Bronchial epithelial cell (primary cell): Measurements from ENCODE around the gene HERC4. TPM values are rescaled to one million over a fixed set of nuclear protein-coding genes. Genes with fewer than 3 reads are reported as not detected.

Experiments used
- DNase-seq: peaks from one replicate; pipeline ENCODE4 v3.0.0-alpha.2; 2010; ENCODE audit warnings: low read depth
- FAIRE-seq: peaks from 2 replicates; lab custom pipeline; 2011; peaks lifted over from hg19 to GRCh38; lab: Jason Lieb, UNC
- H3K27me3 ChIP-seq: 2 replicates; pipeline ENCODE4 v1.5.1; 2011; ENCODE audit warnings: low read length; ENCODE audit not compliant: control insufficient read depth, insufficient read depth
- H3K36me3 ChIP-seq: 2 replicates; pipeline ENCODE4 v1.5.1; 2011; ENCODE audit warnings: low read length; ENCODE audit not compliant: control insufficient read depth, insufficient read depth
- H3K4me3 ChIP-seq: 2 replicates; pipeline ENCODE4 v1.5.1; 2011; ENCODE audit warnings: mild to moderate bottlenecking, low read depth, low read length, control low read depth
- total RNA-seq: library from RNA; depleted of rRNA; stranded (reverse); fragments of >200 nt; gene quantifications from 2 replicates; pipeline ENCODE4 v1.2.1, GENCODE V29; 2014
- TF ChIP-seq, protein P1 (sequence below): IDR thresholded peaks from 2 replicates; pipeline ENCODE4 v1.5.1; 2011; ENCODE audit warnings: mild to moderate bottlenecking, moderate library complexity, low read length, control low read depth, inconsistent platforms; ENCODE audit not compliant: insufficient read depth, severe bottlenecking

The HERC4 gene
- total RNA-seq, 1 donor from 2014 or later: 37.9 TPM

DNA sequence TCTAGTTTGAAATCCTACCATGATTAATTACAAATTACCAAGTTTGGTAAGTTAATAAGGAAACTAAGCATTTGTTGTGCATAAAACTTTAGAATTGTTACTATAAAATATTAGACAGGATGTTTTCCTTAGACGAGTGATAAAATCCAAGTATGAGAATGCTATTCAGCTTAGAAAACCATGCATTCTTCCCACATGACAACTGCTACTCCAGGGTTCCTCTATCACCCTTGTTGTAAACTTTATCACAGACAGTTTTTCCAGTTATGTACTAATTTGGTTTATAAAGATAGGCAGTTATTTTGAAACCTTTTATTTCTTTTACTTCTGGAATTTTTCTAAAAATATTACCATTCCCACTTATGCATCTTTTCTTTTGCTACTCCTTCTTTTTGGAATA lies 138.7 kb downstream of the HERC4 start:
- peaks cover 2% of the 10 kb centered on the region for H3K36me3 ChIP-seq
- H3K27me3 ChIP-seq: no peaks in the 10 kb centered on the region
- TF ChIP-seq, protein P1, sequence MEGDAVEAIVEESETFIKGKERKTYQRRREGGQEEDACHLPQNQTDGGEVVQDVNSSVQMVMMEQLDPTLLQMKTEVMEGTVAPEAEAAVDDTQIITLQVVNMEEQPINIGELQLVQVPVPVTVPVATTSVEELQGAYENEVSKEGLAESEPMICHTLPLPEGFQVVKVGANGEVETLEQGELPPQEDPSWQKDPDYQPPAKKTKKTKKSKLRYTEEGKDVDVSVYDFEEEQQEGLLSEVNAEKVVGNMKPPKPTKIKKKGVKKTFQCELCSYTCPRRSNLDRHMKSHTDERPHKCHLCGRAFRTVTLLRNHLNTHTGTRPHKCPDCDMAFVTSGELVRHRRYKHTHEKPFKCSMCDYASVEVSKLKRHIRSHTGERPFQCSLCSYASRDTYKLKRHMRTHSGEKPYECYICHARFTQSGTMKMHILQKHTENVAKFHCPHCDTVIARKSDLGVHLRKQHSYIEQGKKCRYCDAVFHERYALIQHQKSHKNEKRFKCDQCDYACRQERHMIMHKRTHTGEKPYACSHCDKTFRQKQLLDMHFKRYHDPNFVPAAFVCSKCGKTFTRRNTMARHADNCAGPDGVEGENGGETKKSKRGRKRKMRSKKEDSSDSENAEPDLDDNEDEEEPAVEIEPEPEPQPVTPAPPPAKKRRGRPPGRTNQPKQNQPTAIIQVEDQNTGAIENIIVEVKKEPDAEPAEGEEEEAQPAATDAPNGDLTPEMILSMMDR: no peak
- DNase-seq (no peak), FAIRE-seq (no peak)
- no peak overlapping the region for H3K4me3 ChIP-seq

DNA sequence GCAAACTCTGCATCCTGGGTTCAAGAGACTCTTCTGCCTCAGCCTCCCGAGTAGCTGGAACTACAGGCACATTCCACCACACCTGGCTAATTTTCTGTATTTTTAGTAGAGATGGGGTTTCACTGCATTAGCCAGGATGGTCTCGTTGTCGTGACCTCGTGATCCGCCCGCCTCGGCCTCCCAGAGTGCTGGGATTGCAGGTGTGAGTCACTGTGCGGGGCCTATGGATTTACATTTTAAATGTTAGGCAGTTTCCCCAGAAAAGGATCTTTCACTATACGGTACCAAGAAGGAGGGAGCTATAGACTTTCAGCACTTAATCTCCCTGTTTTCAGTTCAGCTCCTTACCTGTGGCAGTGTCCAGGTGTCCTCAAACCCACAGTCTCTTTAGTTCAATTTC lies 139.9 kb downstream of the HERC4 start:
- FAIRE-seq (no peak), DNase-seq (no peak)
- H3K36me3 ChIP-seq: peaks cover 2% of the 10 kb centered on the region
- no peak overlapping the region for H3K4me3 ChIP-seq
- TF ChIP-seq, protein P1: no peak
- no peaks in the 10 kb centered on the region for H3K27me3 ChIP-seq

DNA sequence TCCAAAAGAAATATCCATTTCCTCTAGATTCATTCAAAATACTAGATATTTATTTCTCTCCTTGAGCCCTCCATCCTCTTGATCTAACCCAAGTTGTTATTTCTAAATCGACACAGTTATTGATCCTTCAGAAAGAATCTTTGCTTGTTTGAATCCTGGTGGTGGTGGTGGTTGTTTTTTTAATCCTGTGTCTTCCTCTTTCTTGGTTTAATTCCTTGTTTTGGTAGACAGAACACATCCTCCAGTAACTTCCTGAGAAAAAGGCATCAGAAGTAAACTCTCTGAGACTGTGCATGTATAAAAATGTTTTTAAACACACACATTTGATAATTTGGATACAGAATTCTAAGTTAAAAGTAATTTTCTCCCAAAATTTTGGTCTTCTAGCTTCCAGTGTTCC lies 140.7 kb downstream of the HERC4 start:
- Histone ChIP-seq H3K36me3 (peaks cover 2% of the 10 kb centered on the region), H3K27me3 (no peaks in the 10 kb centered on the region), H3K4me3 (no peak overlapping the region)
- DNase-seq (no peak), FAIRE-seq (no peak)
- TF ChIP-seq, protein P1: no peak

DNA sequence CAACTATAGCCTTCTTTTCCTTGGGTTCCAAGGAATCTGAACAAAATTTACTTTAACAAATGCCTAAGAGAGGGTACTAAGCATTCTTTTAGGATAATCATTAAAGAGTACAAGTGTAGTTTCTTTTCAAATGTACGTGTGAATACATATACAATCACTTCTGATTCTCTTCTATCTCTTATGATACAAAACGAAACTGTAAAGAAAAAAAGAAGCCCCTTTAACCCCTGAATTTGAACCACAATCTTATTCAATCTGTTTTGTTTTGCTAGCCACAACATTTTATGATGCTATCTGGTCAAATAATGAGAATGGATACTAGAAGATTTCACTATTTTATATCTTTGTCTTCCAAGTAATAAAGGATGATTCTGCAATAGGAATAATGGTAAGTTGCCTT lies 141.9 kb downstream of the HERC4 start:
- H3K36me3 ChIP-seq: peaks cover 2% of the 10 kb centered on the region
- TF ChIP-seq, protein P1: no peak
- no peaks in the 10 kb centered on the region for H3K27me3 ChIP-seq
- H3K4me3 ChIP-seq: no peak overlapping the region
- FAIRE-seq (no peak), DNase-seq (no peak)

DNA sequence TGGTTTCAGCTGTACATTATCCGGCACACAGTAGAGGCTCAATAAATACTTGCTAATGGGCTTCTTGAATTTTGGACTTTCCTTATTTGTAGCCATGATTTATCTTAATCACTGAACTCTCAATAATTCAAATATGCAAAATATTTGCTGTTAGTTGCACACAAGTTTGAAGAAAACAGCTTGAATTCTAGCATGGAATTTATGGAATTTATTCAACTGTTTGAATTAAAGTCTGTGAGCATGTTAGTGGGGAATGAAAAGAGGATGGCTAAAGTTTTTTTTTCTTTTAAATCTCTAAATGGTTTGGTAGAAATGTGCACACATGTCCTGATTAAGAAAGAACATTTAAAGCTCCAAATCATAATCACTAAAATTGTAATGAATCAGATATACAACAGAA lies 148.1 kb downstream of the HERC4 start:
- Histone ChIP-seq H3K4me3 (no peak overlapping the region), H3K27me3 (no peaks in the 10 kb centered on the region), H3K36me3 (peaks cover 2% of the 10 kb centered on the region)
- FAIRE-seq (no peak), DNase-seq (no peak)
- TF ChIP-seq, protein P1: no peak

DNA sequence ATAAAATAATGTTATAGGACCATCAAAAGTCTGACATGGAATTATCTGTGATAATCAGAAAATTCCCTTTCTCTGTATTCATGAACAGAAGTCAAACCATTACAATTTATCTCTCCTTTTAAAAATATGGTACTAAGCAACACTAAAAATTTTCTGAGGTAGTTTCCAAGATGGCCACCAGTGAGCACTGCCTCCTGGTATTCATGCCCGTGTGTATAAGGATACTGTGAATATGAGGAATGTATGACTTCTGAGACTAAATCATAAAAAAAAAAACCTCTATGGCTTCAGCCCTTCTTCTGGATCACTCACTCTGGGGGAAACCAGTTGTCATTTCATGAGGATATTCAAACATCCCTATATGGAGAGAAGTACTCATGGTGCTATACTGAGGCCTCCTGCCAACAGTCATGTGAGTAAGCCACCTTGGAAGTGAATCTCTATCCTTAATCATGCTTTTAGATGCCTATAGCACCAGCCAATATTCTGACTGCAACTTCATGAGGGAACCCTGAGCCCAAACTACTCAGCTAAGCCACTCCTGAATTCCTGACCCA lies 149.6 kb downstream of the HERC4 start:
- no peaks in the 10 kb centered on the region for H3K27me3 ChIP-seq
- TF ChIP-seq, protein P1: no peak
- no peaks in the 10 kb centered on the region for H3K36me3 ChIP-seq
- no peak for FAIRE-seq
- H3K4me3 ChIP-seq: no peak overlapping the region
- peak; percentile 17 for DNase-seq
